GM21825 (cell line): Measurements from ENCODE around the gene EPHB3.

Experiments used
- ATAC-seq: cut with Tn5 transposase; IDR thresholded peaks from one replicate; pipeline ENCODE4 v1.9.1; 2021; ENCODE audit warnings: mild to moderate bottlenecking, moderate library complexity; ENCODE audit not compliant: unreplicated experiment

EPHB3 gene

DNA sequence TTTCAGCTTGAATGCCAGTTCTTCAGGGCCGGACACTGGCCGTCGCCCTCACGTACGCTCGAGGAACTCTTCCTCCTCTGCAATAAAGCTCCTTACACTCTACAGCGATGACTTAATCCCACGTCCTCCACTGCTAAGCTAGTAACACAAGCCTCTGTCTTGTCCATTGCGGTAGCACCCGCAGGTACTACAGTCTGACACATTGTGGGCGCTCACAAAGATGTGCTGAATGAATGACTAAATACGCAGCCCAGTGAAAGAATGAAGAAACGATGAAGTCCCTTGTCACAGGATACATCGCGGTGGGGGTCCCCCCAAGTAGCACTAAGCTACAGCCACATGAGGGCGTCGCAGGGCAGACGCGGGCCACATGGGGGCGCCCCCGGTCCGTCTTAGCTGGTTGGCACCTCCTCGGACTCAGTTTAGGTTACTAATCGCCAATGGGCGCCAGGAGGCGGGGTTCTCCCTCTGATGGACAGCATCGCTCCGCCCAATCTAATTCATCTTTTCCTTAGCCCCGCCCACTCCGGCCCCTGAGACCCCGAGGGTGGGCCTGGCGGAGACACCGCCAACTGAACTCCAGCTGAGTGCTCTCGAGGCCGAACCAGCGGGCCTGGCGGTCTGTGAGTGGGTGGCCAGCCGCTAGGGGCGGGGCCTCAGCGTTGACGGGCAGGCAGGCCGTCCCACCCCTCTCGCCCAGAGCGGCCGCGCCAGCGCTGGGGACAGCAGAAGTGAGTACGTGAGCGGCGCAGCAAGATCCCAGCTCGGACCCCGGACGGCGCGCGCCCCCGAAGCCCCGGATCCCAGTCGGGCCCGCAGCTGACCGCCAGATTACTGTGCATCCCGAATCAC, at the start of gene EPHB3:
Gene EPHB3 (plus strand): TSS at position 725 of the 852 bp plus-strand sequence. CDS start 451 bp downstream, outside the sequence.
- peak; percentile 87 for ATAC-seq

DNA sequence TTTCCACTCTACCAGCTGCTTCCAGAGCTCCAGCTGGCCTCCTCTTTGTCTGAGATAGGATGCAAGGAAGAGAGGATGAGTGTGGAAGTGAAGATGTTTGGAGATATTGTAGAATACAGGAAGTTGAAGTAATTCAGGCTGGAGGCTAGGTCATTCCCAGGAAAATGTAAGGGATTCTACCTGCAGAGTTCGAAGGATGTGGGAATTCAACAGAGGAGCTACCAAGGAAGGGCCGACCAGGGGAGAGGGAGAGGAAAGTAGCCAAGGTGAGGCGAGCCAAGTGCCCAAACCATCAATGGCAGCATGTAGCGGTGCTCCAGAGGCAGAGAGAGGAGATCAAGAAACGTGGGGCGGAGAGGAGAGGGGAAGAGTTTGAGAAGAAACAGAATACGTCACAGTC, 49.0 kb upstream of the EPHB3 start:
- no peak for ATAC-seq

DNA sequence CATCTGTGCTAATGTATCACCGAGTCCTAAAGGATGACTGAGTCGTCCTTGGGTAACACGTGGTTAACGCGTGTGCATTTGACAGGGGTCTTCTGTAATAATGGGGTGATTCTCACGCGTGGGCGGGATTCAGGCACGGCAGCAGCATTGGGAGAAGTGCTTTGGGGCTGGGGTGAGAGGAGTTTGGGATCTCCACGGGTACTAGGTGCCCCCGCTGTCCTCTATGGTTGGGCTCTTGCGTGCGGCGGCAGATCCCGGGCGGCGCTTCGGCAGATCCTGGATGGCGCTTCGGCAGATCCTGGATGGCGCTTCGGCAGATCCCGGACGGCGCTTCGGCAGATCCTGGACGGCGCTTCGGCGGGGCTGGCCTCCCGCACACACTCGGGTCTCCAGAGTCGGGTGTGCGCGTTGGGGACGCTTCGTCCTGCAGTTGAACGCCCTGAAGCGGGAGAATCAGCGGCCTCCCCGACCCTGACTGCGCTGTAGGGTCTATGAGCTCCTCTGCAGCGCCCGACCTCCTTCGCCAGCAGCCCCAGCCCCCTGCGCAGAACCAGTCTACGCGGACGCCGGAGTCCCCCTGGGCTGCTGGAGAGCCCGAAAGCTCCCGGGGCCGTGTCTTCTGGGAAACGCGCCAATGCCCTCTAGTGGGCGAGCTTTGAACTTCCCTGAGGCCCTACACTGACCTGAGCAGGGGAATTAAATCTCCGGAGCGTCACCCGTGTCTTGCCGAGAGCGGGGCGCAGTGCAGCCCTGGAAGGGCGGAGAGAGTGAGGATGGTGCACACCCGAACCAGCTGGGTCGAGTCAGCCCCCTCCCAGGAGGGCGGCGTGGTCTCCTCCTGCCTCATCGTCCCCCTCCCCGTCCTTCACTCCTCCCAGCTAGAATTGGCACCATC, 48.1 kb upstream of the EPHB3 start:
- peak; percentile 83 for ATAC-seq

DNA sequence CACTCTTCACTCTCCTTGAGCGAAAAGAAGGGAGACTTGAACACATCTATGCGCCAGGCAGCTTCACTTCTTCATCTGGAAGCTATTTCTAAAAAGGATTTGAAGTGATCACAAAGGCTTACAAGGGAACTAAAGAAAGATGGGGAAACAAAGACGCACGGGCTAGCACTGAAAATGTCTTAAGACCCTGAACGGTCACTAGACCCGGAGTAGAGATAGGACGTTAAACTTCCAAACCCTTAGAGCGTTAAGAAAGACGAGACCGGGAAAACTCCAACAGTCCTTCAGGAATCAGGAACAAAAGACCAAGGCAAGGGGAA, 47.5 kb upstream of the EPHB3 start:
- ATAC-seq: no peak

DNA sequence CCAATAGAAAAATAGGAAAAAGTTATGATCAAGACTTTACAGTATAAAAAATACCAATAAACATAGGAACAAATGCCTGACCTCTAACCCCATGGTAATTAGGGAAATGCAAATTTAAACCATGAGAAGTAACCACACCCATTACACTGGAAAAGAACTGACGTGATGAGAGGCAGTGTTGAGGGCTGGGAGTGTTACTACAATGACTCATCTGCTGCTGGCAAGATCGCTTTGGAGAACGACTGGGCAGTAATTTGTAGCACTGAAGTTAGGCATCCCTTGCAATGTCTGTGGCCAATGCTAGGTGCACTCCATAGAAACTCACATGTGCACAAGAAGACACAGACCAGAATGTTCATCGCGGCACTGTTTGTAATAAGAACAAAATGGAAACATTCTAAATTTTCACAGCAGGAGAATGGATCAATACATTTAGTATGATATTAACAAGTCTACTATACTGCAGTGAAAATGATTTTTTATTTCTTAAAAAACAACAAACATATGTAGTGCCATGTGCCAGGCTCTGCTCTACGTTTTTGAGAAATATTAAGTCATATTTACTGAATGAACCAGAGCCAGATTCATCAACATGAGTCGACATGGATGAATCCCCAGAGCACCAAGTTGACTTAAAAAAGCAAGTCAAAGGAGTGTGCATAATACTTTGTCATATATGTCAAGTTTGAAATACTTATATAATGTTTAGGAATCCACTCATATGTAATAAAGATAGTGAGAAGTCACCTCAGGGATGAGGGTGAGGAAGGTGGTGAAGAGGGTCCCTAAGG, 37.6 kb upstream of the EPHB3 start:
- ATAC-seq: no peak

DNA sequence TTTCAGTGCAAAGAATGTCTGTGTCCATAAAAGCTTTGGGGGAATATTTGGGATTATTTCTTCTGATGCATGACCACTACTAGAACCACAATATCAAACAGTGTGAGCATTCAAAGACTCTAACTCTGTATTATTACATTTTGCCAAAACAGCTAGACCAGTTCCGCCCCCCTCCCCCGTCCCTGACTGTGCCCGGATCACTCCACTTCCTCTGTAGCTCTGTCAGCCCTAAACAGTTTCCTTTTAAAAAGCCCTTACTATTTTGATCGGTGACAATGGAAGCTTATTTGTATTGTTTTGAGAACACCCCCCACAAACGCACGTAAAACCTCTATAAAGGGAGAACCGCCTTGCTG, 36.6 kb upstream of the EPHB3 start:
- no peak for ATAC-seq

DNA sequence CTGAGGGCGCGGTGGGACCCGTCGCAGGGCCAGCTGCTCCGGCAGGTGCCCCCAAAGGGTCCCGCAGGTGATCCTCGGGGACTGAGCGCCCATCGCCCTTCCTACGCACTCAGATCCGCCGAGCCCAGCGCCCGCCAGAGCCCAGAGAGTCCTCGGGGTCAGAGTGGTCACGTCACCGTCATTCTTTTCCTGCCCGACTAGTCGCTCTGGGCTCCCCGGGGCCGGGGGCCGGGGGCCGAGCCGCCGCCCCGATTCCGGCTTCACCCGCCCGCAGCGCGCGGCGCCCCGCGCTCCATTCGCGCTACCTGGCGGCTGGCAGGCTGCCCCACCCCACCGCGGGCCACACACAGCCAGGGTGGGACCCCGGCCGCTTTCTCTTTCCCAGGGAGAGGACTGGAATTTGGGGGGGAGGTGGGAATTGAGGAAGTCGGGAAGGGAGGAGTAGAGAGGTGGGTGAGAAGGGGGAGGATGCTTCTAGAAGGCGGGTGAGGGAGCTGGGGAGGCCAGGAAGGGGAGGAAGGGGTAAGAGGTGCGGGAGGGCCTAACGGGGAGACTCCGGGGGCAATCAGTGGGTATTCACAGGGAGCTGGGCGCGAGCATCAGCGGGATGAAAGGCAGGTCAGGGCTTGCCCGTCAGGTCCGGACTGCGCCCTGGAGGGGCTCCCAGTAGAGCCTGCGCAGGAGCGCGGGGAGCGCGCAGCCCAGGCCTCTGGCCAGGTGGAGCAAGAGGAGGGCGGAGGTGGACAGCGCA, 36.1 kb upstream of the EPHB3 start:
- no peak for ATAC-seq

DNA sequence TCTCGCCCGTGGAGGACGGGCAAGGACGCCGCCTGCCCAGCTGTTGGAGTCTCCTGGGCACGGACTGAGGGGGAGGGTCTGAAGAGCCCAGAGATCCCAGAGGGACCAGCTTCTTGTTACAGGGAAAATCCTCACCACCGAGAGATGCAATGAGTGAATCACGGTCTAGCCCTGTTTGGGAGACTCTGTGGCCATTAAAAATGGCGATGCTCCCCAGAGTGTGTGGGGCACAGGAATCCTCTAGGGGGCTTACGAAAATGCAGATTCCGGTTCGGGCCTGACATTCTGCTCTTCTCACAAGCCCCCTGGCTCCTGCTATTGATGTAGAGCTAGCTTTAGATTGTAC, 35.5 kb upstream of the EPHB3 start:
- ATAC-seq: no peak

DNA sequence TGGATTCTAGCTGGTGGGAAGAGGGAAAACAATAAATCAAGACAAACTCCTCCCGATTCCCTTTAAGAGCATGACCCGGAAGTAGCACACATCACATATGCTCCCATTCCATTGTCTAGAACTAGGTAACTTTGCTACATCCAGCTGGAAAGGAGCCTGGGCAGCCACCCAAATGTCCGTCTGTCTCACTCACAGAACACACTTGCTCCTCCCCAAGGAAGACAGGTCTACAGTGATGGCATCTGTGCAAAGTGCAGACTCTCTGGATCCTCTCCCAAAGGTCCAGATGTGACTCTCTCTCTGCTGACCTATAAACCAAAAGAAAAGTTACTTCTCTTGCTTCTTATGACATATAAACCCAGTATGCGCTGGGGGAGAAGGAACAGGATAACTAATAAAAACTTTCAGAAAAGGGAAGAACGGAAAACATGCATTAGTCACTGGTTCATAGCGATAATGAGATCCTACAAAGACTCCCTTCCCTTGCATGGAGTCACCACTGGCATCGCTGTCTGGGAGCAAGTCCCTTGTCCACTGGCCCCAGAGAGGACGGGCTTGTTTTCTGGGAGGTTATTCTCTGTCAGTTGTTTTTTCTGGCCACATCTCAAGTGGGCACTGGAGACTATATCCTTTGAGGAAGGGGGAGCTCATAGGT, 29.8 kb upstream of the EPHB3 start:
- no peak for ATAC-seq

DNA sequence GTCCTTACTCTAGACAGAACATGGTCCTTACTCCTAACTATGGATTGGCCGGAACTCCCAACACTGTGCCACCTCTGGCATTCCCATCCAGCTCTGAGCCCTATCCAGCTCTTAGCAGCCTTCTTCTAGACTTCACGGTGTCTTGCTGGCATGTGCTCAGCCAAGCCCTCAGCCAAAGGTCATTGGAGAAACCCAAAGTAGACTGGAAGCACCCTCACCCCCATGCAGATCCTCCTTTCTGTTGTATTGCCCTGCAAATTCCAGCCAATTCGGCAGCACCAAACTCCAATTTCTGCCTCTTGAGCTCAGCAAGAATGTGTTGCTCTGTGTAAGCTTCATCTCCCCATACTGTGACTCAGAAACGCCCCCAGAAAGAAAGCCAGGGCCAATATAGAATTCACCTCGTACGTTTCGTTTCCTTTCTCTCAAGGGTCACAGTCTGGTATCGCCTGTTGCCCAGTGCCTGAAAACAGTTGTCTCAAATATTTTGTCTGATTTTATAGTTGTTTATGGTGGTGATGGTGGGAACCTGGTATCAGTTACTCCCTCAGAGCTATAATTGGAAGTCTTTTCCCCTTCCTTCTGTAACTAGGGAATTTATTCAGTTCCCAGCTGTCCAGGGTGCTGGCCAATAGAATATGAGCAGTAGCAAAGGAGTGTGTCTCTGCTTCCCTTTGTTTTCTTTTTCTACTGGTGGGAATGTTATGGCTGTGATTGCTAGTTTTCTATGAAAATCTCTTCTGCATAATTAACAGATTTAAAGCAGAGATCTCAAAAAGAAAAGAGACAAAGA, 28.4 kb upstream of the EPHB3 start:
- no peak for ATAC-seq

DNA sequence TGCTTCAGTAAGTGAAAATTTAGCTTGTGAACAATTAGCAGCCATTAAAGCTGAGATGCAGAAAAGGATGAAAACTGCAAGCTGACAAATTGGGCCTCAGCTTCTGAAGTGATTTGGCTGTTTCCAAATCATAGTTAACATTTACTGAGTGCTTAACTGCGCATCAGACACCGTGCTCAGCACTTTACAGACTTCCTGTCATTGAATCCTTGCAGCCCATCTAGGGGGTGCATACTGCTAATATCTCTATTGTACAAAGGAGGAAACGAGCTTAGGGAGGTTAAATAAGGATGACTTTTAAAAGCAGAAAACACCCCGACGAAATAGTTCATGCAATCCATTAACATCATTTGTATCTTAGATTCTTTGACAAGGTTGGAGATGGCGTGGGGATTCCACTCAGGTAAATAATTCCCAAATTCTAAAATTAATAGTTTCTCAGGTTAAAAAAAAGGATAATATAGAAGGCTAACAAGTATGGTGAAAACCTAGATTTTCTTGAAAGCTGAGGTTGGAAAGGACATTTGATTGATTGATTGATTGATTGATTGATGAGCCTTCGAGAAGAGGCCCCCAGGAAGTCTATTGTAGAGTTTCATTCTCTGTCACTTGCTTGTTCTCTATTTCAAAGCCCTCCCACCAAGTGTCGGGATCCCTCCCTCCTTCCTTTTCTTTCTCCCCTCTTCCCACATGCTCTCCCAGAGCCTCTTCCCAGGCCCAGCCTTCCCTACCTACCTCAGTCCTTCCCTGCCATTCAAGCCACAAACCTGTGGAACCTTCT, 23.5 kb upstream of the EPHB3 start:
- no peak for ATAC-seq

DNA sequence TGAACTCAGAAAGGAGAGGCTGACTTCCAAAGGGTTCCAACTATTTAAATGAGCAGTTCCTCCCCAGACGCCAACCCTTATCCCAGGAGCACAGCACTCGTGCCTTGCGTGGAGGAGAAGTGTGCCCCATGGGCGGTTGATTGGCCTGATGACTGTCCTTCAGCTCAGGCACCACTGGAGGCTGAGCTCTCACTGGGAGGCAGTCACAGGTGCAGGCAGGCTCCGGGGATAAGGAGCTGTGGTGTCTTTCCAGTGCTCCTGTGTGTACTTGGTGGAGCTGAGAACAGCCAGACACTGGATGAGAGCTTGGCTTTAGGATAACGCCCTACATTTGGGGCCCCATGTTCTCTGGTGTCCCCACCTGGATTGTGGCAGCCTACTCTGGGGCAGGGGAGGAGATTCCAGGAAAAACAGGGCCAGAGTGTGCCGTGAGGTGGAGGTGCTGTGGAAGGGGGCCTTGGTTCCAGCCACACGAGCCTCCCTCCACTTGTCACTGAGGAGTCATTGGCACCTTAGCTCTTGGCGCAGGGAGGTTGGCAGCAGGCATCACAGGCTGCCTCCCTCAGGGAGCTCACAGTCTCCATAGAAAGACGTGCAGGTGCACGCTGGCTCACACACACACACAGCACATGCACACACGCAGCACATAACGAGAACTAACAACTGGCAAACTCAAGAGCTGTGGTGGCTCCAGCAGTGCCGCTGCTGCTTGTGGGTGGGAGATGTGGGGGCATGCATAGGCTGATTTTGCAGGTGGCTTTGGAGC, 22.7 kb upstream of the EPHB3 start:
- no peak for ATAC-seq

DNA sequence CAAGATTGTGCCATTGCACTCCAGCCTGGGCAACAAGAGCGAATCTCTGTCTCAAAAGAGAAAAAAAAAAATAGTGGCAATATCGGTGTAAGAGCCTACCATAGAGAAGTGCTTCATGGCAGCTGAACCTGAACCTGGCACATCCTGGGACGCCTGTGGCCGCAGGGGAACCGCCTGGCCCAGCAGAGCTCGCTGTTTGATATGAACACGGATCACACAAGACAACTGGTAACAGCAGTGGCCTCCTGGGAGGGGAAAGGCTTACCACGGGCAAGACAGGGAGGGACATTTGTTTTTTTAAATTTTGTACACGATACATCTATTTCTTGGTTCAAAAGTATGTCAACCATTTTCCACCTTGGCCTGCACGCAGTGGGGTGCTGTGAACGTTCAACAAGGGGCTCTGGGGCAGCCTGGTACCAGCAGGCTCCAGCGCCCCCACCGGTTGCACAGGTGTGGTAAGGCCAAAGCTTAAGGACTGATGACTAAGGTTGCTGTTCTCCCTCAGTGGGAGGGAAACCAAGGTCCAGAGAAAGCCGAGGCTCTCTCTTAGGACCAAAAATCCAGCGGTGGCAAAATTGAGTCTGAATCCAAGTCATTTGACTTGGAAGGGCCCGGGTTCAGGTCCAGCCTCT, 21.7 kb upstream of the EPHB3 start:
- ATAC-seq: no peak

DNA sequence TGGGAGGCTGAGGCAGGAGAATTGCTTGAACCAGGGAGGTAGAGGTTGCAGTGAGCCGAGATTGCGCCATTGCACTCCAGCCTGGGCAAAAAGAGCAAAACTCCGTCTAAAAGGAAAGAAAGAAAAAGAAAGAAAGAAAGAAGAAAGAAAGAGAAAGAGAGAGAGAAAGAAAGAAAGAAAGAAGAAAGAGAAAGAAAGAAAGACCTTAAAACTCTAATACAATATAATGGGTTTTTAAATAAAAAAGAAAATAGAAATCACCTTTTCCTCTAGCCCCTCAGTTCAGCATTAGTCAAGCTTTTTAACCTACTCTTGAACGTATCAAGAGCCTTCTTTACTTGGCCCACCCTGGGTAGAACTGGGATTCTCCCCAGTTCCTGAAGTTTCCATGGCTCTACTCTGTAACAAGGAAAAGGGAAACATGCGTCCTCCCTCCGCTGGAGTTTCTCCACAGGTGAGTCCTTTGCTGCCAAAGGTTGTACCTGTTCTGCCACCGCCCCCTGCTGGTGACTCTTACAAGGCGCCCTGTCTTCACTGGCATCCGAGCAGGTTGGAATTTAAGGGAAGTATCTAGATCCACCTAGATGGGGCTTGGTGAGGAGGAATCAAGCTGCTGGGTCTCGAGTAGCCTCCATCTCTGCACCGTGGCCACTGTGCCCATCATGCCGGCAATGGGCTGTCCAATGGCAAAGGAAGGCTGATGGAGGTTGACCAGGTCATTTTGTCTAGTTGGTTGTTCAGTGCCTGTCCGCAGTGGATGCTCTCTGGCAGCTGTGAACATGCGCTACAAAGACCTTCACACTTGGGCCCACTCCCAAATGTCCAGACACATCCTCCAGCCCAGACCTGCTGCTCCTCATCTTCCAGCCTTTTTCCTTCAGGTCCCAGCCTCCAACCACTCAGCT, 20.6 kb upstream of the EPHB3 start:
- ATAC-seq: no peak

DNA sequence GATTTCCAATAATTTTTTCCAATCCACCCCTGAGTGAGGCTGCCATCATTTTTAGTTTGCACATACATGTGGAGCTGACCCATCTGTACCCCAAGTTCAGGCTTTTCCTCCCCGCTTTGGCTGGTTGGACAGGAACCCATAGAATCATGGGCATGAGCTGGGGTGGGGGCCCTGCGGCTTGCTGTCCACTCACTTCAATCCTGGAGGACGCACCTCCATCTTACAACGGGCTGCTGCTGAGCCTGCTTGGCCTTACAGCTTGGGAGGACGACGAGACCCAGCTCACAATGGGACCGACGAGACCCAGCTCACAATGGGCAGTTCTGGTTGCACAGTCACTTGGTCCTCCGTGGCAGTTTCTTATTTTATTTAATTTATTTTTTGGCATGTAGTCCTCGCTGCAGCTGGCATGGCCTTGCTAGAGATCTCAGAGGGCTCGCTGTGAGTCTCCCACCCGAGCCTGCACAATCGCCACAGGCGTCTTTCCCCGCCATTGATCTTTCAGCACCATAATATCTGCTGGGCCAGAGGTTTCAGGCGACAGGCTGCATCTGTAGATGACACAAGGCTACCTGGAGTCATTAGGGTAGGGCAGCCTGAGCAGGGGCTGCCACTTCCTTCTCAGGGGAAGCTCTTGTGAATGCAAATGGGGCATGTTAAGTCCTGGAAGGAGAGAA, 19.6 kb upstream of the EPHB3 start:
- no peak for ATAC-seq

DNA sequence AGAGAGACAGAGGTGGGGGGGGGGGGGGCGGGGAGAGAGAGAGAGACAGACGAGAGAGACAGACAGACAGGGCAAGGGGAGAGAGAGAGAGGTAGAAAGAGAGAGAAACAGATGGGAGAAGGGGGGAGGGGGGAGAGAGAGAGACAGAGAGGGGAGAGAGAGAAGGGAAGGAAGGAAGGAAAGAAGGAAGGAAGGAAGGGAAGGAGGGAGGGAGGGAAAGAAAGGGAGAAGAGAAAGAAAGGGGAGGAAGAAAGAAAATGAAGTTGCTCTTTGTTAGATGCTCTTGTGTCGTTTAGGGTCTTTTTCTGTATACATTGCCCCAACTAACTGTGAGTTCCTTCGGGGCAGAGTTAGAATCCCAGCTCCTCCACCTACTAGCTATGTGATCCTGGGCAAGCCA, 19.0 kb upstream of the EPHB3 start:
- ATAC-seq: no peak
